H9 (cell line): ENCODE data around the gene MED25. TPM values are rescaled to one million over a fixed set of nuclear protein-coding genes. Genes with fewer than 3 reads are reported as not detected.
A peak's percentile ranks its signal among the peaks of the same experiment; 100 is the strongest.

Source experiments
- DNase-seq: peaks from one replicate; pipeline ENCODE4 v3.0.0-alpha.2; 2017
- H2AFZ ChIP-seq: one replicate; pipeline ENCODE4 v1.6.1; 2013; ENCODE audit warnings: mild to moderate bottlenecking, low read length, control low read depth, moderate library complexity
- H2AK5ac ChIP-seq: 2 replicates; pipeline ENCODE4 v1.6.1; 2013; ENCODE audit warnings: low read length, control low read depth, mixed read lengths; ENCODE audit not compliant: insufficient read length
- H2BK120ac ChIP-seq: one replicate; pipeline ENCODE4 v1.6.1; 2013; ENCODE audit warnings: low read depth, mild to moderate bottlenecking, low read length, control low read depth, inconsistent platforms; ENCODE audit not compliant: poor library complexity, severe bottlenecking
- H2BK12ac ChIP-seq: 2 replicates; pipeline ENCODE4 v1.6.1; 2013; ENCODE audit warnings: low read length, control low read depth, mixed read lengths, low read depth; ENCODE audit not compliant: insufficient read length
- H2BK15ac ChIP-seq: 2 replicates; pipeline ENCODE4 v1.6.1; 2013; ENCODE audit warnings: low read depth, low read length, control low read depth
- H2BK20ac ChIP-seq: one replicate; pipeline ENCODE4 v1.6.1; 2013; ENCODE audit warnings: low read depth, mild to moderate bottlenecking, low read length, control low read depth, inconsistent platforms; ENCODE audit not compliant: poor library complexity, severe bottlenecking
- H2BK5ac ChIP-seq: 2 replicates; pipeline ENCODE4 v1.6.1; 2013; ENCODE audit warnings: low read length, control low read depth, mixed read lengths; ENCODE audit not compliant: insufficient read length
- H3K14ac ChIP-seq: 2 replicates; pipeline ENCODE4 v1.6.1; 2013; ENCODE audit warnings: low read length, control low read depth; ENCODE audit not compliant: insufficient read depth
- H3K18ac ChIP-seq: 2 replicates; pipeline ENCODE4 v1.6.1; 2013; ENCODE audit warnings: low read depth, mild to moderate bottlenecking, mixed read lengths, low read length, control low read depth; ENCODE audit not compliant: insufficient read length
- H3K23ac ChIP-seq: 2 replicates; pipeline ENCODE4 v1.6.1; 2013; ENCODE audit warnings: low read length, control low read depth, mixed read lengths, low read depth; ENCODE audit not compliant: insufficient read length
- H3K23me2 ChIP-seq: 2 replicates; pipeline ENCODE4 v1.6.1; 2013; ENCODE audit warnings: low read depth, mild to moderate bottlenecking, mixed read lengths, low read length, control low read depth; ENCODE audit not compliant: insufficient read length, poor library complexity, severe bottlenecking
- H3K27ac ChIP-seq: 2 replicates; pipeline ENCODE4 v1.5.1; 2013; ENCODE audit warnings: low read length, control low read depth, mixed read lengths, low read depth; ENCODE audit not compliant: insufficient read length
- H3K27me3 ChIP-seq: 2 replicates; pipeline ENCODE4 v1.6.1; 2013; ENCODE audit warnings: low read length, control low read depth, inconsistent platforms; ENCODE audit not compliant: insufficient read depth
- H3K4ac ChIP-seq: 2 replicates; pipeline ENCODE4 v1.6.1; 2013; ENCODE audit warnings: low read depth, mild to moderate bottlenecking, control low read depth, inconsistent platforms, low read length, moderate library complexity
- H3K4me1 ChIP-seq: 2 replicates; pipeline ENCODE4 v1.6.1; 2013; ENCODE audit warnings: low read length, control low read depth, inconsistent platforms; ENCODE audit not compliant: insufficient read depth
- H3K4me2 ChIP-seq: 2 replicates; pipeline ENCODE4 v1.6.1; 2013; ENCODE audit warnings: low read length, control low read depth, mixed read lengths; ENCODE audit not compliant: insufficient read length, insufficient read depth
- H3K56ac ChIP-seq: 2 replicates; pipeline ENCODE4 v1.6.1; 2013; ENCODE audit warnings: low read depth, mild to moderate bottlenecking, mixed read lengths, low read length, control low read depth; ENCODE audit not compliant: insufficient read length
- H3K79me1 ChIP-seq: 2 replicates; pipeline ENCODE4 v1.6.1; 2013; ENCODE audit warnings: low read depth, mild to moderate bottlenecking, moderate library complexity, low read length, control low read depth, inconsistent platforms; ENCODE audit not compliant: insufficient read depth, poor library complexity, severe bottlenecking
- H3K79me2 ChIP-seq: 2 replicates; pipeline ENCODE4 v1.6.1; 2013; ENCODE audit warnings: low read length, control low read depth, inconsistent platforms; ENCODE audit not compliant: insufficient read depth
- H3K9ac ChIP-seq: 2 replicates; pipeline ENCODE4 v1.6.1; 2013; ENCODE audit warnings: low read length, control low read depth, mixed read lengths; ENCODE audit not compliant: insufficient read length; ENCODE audit errors: extremely low read depth
- H3K9me3 ChIP-seq: one replicate; pipeline ENCODE4 v1.6.1; 2013; ENCODE audit warnings: low read depth, low read length, inconsistent platforms; ENCODE audit not compliant: control insufficient read depth
- H3T11ph ChIP-seq: one replicate; pipeline ENCODE4 v1.6.1; 2013; ENCODE audit warnings: mild to moderate bottlenecking, low read length, control low read depth, inconsistent platforms
- H4K20me1 ChIP-seq: one replicate; pipeline ENCODE4 v1.6.1; 2013; ENCODE audit not compliant: control insufficient read depth, insufficient read length, insufficient read depth
- H4K5ac ChIP-seq: 2 replicates; pipeline ENCODE4 v1.6.1; 2013; ENCODE audit warnings: low read depth, mild to moderate bottlenecking, mixed read lengths, low read length, control low read depth; ENCODE audit not compliant: insufficient read length
- H4K8ac ChIP-seq: replicated peaks from 2 replicates; pipeline ENCODE4 v1.6.1; 2013; ENCODE audit warnings: low read length, control low read depth, mixed read lengths, low read depth; ENCODE audit not compliant: insufficient read length
- H4K91ac ChIP-seq: 2 replicates; pipeline ENCODE4 v1.6.1; 2013; ENCODE audit warnings: low read depth, mild to moderate bottlenecking, moderate library complexity, mixed read lengths, low read length, control low read depth; ENCODE audit not compliant: insufficient read length
- H3K27ac Mint-ChIP-seq, 3 experiments: 2 replicates in 2 of 3; 3 replicates in 1 of 3; pipeline ENCODE4 v1.8.0; 2020 to 2021; ENCODE audit warnings: mixed read lengths in 3 of 3, mild to moderate bottlenecking in 1 of 3, moderate library complexity in 1 of 3
- H3K27me3 Mint-ChIP-seq: 2 replicates; pipeline ENCODE4 v1.8.0; 2021; ENCODE audit warnings: low read depth, mild to moderate bottlenecking, moderate library complexity, mixed read lengths
- H3K36me3 Mint-ChIP-seq, 3 experiments: 2 replicates in 2 of 3; 3 replicates in 1 of 3; pipeline ENCODE4 v1.8.0; 2020 to 2021; ENCODE audit warnings: low read depth in 3 of 3, mixed read lengths in 3 of 3; ENCODE audit not compliant: insufficient read depth in 1 of 3
- H3K4me1 Mint-ChIP-seq, 2 experiments: 2 replicates each; pipeline ENCODE4 v1.8.0; 2020; ENCODE audit warnings: mixed read lengths in 2 of 2
- H3K4me3 Mint-ChIP-seq, 2 experiments: 2 replicates in 1 of 2; 3 replicates in 1 of 2; pipeline ENCODE4 v1.8.0; 2020 to 2021; ENCODE audit warnings: mild to moderate bottlenecking in 2 of 2, mixed read lengths in 2 of 2, moderate library complexity in 1 of 2
- H3K9me3 Mint-ChIP-seq, 2 experiments: 2 replicates in 1 of 2; 3 replicates in 1 of 2; pipeline ENCODE4 v1.8.0; 2020; ENCODE audit warnings: mild to moderate bottlenecking in 2 of 2, mixed read lengths in 2 of 2, moderate library complexity in 1 of 2
- WGBS: extraction: QIAGEN DNeasy Blood & Tissue Kit; methylation state at CpG from one replicate; pipeline ENCODE4 v1.1.7; 2013; ENCODE audit warnings: missing lambda C conversion rate, low lambda C conversion rate, mixed read lengths; ENCODE audit not compliant: insufficient read length; ENCODE audit errors: extremely low coverage; 5-methylcytosine and 5-hydroxymethylcytosine counted together
- total RNA-seq: library from RNA; stranded (reverse); gene quantifications from 2 replicates; pipeline ENCODE4 v1.2.1, GENCODE V29; 2021
- TF ChIP-seq, protein P1 (sequence below): fragments of 200-600 bp; sonication (generic); conservative IDR thresholded peaks from 3 replicates; pipeline ENCODE4 v1.8.0; 2021; ENCODE audit warnings: antibody characterized with exemption, mild to moderate bottlenecking

Gene MED25
- total RNA-seq, 1 experiment from 2014 or later, result 77.5 TPM

DNA sequence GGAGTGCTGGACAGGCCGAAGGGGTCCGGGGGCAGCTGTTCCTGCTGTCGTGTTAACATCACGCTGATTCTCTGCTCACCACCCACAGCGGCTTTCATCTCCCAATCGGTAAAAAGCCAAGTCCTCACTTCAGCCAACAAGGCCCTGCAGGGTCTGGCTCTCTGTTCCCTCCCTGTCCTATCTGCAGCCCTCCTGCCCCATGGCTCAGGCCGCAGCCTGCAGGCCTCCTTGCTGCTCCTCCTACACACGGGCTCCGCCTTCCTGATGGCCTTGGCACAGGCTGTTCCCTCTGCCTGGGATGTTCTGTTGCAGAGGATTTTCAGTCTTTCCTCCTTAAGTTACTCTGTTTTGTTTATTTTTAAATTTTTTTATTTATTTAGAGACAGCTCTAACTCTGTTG lies 27.2 kb upstream of the MED25 start:
- Histone ChIP-seq H3K79me1 (no peaks in the 10 kb centered on the region), H3K9me3 (no peaks in the 10 kb centered on the region), H3K79me2 (no peaks in the 10 kb centered on the region), H2BK5ac (no peak overlapping the region), H4K91ac (no peak overlapping the region), H3K9ac (no peak overlapping the region), H3K14ac (no peak overlapping the region), H3K4me1 (no peaks in the 10 kb centered on the region), H4K5ac (no peak overlapping the region), H3K4me2 (no peak overlapping the region), H3K4ac (no peak overlapping the region), H2BK120ac (no peak overlapping the region), H3K27ac (no peak overlapping the region), H2AFZ (no peak overlapping the region), H4K8ac (no peak overlapping the region), H3K56ac (no peak overlapping the region), H2BK12ac (no peak overlapping the region), H3K23ac (no peak overlapping the region), H2AK5ac (no peak overlapping the region), H2BK15ac (no peak overlapping the region), H4K20me1 (no peaks in the 10 kb centered on the region), H3K27me3 (no peaks in the 10 kb centered on the region), H2BK20ac (no peak overlapping the region), H3T11ph (no peak overlapping the region), H3K18ac (no peak overlapping the region), H3K23me2 (no peaks in the 10 kb centered on the region)
- Mint-ChIP-seq H3K4me1 (peaks cover 0 to 5% of the 10 kb centered on the region in 2 experiments; a peak in 1 of 4 replicates), H3K27ac (peak overlapping the region in 2 of 3 experiments; percentile 49 to 70; a peak in 2 of 7 replicates), H3K36me3 (peaks cover 33 to 76% (median 55%) of the 10 kb centered on the region in 3 experiments; a peak in 6 of 7 replicates), H3K4me3 (no peak overlapping the region; a peak in 1 of 5 replicates), H3K9me3 (no peaks in the 10 kb centered on the region; a peak in 1 of 5 replicates), H3K27me3 (no peaks in the 10 kb centered on the region)
- TF ChIP-seq, protein P1, sequence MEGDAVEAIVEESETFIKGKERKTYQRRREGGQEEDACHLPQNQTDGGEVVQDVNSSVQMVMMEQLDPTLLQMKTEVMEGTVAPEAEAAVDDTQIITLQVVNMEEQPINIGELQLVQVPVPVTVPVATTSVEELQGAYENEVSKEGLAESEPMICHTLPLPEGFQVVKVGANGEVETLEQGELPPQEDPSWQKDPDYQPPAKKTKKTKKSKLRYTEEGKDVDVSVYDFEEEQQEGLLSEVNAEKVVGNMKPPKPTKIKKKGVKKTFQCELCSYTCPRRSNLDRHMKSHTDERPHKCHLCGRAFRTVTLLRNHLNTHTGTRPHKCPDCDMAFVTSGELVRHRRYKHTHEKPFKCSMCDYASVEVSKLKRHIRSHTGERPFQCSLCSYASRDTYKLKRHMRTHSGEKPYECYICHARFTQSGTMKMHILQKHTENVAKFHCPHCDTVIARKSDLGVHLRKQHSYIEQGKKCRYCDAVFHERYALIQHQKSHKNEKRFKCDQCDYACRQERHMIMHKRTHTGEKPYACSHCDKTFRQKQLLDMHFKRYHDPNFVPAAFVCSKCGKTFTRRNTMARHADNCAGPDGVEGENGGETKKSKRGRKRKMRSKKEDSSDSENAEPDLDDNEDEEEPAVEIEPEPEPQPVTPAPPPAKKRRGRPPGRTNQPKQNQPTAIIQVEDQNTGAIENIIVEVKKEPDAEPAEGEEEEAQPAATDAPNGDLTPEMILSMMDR, result no peak
- no peak for DNase-seq
- no CpG with 5 or more reads among the region's 9 CpGs for WGBS
